Coronary artery (tissue), 2 donors: ENCODE data around the gene CLCA4.
"Not testable (repeated sequence)": the region's sequence is repeated elsewhere in the genome, so short reads cannot be mapped to it uniquely, and the experiment has no call there.

Experiments used
- DNase-seq: peaks from one replicate; pipeline ENCODE4 v3.0.0-alpha.2; 2017; ENCODE audit warnings: low spot score
- H3K27ac ChIP-seq, 2 donors: fragments of 200-600 bp; sonication (generic); one replicate each; pipeline ENCODE4 v1.5.1; 2016 to 2019
- H3K4me3 ChIP-seq: fragments of 200-600 bp; sonication (generic); 2 replicates; pipeline ENCODE4 v1.5.1; 2016; ENCODE audit warnings: mild to moderate bottlenecking, moderate library complexity
- CTCF ChIP-seq: fragments of 200-600 bp; sonication (generic); IDR thresholded peaks from one replicate; pipeline ENCODE4 v1.5.1; 2019; ENCODE audit warnings: antibody characterized with exemption

The CLCA4 gene

GRCh38 chr1:86582161-86582560 is 35.3 kb downstream of the CLCA4 start:
- no peak overlapping the region for H3K4me3 ChIP-seq
- DNase-seq: no peak
- TF ChIP-seq CTCF: no peak
- H3K27ac ChIP-seq: no peak overlapping the region

- no peak for TF ChIP-seq CTCF
- DNase-seq: no peak
- H3K4me3 ChIP-seq: no peak overlapping the region
- H3K27ac ChIP-seq: no peak overlapping the region
These were observed 36.2 kb downstream of the CLCA4 start for GRCh38 chr1:86583032-86583431.

GRCh38 chr1:86583593-86583992 is 36.7 kb downstream of the CLCA4 start:
- Histone ChIP-seq H3K4me3 (no peak overlapping the region), H3K27ac (no peak overlapping the region)
- no peak for TF ChIP-seq CTCF
- no peak for DNase-seq

DNA sequence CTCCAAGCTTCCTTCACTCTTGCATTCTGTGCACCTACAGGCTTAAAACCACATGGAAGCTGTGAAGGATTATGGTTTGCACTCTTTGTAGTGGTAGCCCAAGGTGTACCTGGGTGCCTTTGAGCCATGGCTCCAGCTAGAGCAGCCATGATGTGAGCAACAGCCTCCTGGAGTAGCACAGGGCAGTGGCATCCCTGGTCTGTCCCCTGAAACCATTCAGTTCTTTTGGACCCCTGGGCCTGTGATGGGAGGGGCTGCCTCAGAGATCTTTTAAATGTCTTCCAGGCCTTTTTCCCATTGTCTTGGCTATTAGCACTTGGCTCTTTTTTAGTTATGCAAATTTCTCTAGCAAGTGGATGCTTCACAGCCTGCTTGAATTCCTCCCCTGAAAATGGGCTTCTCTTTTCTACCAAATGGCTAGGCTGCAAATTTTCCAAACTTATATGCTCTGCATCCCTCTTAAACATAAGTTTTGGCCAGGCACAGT is 47.4 kb downstream of the CLCA4 start:
- no peak for DNase-seq
- Histone ChIP-seq H3K4me3 (no peak overlapping the region), H3K27ac (no peak overlapping the region)
- TF ChIP-seq CTCF: no peak

- no peak for TF ChIP-seq CTCF
- no peak for DNase-seq
- Histone ChIP-seq H3K27ac (no peak overlapping the region), H3K4me3 (no peak overlapping the region)
These were observed 49.3 kb downstream of the CLCA4 start for GRCh38 chr1:86596224-86596623.

DNA sequence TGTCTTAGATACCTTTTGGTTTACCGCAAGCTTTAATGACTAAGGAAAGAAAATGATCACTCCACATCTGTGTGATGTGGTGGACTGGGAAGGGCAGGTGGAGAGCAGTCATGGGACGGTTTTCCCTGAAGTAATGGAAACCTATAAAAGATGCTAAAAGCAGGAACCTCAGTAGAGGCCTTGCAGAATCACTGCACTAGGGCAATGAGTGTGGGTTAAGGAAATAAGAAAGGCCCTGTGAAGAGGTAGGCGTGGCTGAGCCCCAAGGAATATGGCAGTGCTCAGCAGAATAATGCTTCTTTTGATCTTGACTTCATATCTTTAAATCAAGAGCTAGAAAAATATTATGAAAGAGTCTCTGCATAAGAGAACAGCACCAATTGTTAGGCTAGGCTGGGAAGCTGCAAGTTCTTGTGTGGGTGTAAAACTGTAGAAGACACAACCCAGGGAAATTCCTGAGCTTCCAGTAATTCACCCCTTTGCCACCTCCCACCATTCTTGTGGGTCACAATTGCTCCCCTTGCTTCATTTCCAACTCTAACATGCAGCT is 49.9 kb downstream of the CLCA4 start:
- no peak overlapping the region for H3K27ac ChIP-seq
- no peak for DNase-seq
- TF ChIP-seq CTCF: no peak
- no peak overlapping the region for H3K4me3 ChIP-seq

GRCh38 chr1:86606080-86606479 is 59.2 kb downstream of the CLCA4 start:
- not testable (repeated sequence) for H3K27ac ChIP-seq, H3K4me3 ChIP-seq, DNase-seq

- Histone ChIP-seq H3K27ac (no peak overlapping the region), H3K4me3 (no peak overlapping the region)
- no peak for TF ChIP-seq CTCF
- no peak for DNase-seq
These were observed 69.6 kb downstream of the CLCA4 start for GRCh38 chr1:86616433-86616832.
